Bronchial epithelial cell (primary cell): ENCODE results near the gene LILRA6. TPM values are rescaled to one million over a fixed set of nuclear protein-coding genes. Genes with fewer than 3 reads are reported as not detected.

ENCODE experiments used
- DNase-seq: peaks from one replicate; pipeline ENCODE4 v3.0.0-alpha.2; 2010; ENCODE audit warnings: low read depth
- FAIRE-seq: peaks from 2 replicates; lab custom pipeline; 2011; peaks lifted over from hg19 to GRCh38; lab: Jason Lieb, UNC
- H3K27me3 ChIP-seq: 2 replicates; pipeline ENCODE4 v1.5.1; 2011; ENCODE audit warnings: low read length; ENCODE audit not compliant: control insufficient read depth, insufficient read depth
- H3K36me3 ChIP-seq: 2 replicates; pipeline ENCODE4 v1.5.1; 2011; ENCODE audit warnings: low read length; ENCODE audit not compliant: control insufficient read depth, insufficient read depth
- H3K4me3 ChIP-seq: 2 replicates; pipeline ENCODE4 v1.5.1; 2011; ENCODE audit warnings: mild to moderate bottlenecking, low read depth, low read length, control low read depth
- total RNA-seq: library from RNA; depleted of rRNA; stranded (reverse); fragments of >200 nt; gene quantifications from 2 replicates; pipeline ENCODE4 v1.2.1, GENCODE V29; 2014
- TF ChIP-seq, protein P1 (sequence below): IDR thresholded peaks from 2 replicates; pipeline ENCODE4 v1.5.1; 2011; ENCODE audit warnings: mild to moderate bottlenecking, moderate library complexity, low read length, control low read depth, inconsistent platforms; ENCODE audit not compliant: insufficient read depth, severe bottlenecking

The LILRA6 gene
- total RNA-seq, 1 donor from 2014 or later = not detected

DNA sequence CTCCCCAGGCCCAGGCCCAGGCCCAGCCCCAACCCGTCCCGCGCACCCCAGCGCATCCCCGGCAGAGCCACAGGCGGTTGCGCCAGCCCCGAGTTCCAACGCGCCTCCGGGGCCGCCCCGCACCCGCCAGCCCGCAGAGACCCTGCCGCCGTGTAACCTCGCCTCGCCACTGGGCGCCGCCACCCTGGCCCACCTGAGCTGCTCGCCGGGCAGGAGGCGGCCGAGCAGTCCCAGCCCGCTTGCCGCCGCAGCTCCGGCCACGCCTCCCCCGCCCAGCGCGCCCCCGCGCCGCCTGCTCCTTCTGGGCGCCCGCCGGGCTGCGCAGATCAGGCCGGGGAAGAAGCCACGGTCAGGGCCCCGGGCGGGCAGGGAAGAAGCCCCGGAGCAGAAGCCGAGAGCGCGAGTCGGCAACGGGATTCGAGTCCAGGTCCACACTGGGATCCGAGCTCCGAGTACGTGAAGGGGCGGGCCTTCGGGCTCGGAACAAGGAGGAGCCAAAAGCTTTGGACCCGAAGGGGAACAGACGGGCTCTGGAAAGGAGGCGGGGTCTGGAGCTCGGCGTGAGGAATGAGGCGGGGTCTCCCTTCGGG is 53.4 kb downstream of the LILRA6 start, which contains the start of gene MBOAT7:
Gene MBOAT7 (minus strand): TSS at position 436 of the 590 bp plus-strand sequence. CDS start 1,072 bp downstream, outside the sequence.
- DNase-seq (peak; percentile 47), FAIRE-seq (no peak)
- TF ChIP-seq, protein P1, sequence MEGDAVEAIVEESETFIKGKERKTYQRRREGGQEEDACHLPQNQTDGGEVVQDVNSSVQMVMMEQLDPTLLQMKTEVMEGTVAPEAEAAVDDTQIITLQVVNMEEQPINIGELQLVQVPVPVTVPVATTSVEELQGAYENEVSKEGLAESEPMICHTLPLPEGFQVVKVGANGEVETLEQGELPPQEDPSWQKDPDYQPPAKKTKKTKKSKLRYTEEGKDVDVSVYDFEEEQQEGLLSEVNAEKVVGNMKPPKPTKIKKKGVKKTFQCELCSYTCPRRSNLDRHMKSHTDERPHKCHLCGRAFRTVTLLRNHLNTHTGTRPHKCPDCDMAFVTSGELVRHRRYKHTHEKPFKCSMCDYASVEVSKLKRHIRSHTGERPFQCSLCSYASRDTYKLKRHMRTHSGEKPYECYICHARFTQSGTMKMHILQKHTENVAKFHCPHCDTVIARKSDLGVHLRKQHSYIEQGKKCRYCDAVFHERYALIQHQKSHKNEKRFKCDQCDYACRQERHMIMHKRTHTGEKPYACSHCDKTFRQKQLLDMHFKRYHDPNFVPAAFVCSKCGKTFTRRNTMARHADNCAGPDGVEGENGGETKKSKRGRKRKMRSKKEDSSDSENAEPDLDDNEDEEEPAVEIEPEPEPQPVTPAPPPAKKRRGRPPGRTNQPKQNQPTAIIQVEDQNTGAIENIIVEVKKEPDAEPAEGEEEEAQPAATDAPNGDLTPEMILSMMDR = peak; percentile 25
- H3K36me3 ChIP-seq = peaks cover 10% of the 10 kb centered on the region
- no peaks in the 10 kb centered on the region for H3K27me3 ChIP-seq
- peak within 1 kb of the TSS; percentile 82 for H3K4me3 ChIP-seq

DNA sequence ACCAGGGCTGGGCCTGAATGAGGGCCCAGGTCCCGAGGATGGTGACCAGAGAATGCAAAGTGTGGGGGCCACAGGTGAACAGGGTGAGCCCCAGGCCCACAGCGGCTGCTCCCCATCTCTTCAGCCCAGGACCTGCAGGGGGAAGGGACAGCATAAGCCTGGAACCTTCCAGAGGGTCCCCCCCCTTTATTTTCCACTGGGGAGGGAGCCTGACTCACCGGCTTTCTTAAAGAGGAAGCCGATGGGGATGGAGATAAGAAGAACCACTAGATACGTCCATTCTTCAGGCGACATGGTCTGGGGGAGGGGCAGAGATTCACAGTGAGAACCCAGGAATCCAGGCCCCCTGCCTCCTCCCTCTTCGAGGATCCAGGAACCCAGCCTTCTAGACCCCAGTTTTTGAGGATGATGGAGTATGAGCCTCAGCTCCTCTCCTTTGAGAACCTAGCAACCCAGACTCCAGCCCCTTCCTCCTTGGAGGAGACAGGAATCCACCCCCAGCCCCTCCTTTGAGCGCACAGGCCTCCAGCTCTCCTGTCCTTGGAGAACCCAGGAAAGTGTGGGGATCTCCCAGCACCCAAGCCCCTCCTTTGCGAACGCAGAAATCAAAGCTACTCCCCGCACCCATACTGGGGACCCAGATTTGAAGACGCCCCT is 54.2 kb downstream of the LILRA6 start:
- H3K27me3 ChIP-seq = no peaks in the 10 kb centered on the region
- peak overlapping the region; percentile 82 for H3K4me3 ChIP-seq
- H3K36me3 ChIP-seq = peaks cover 11% of the 10 kb centered on the region
- DNase-seq (no peak), FAIRE-seq (no peak)
- TF ChIP-seq, protein P1 = no peak

DNA sequence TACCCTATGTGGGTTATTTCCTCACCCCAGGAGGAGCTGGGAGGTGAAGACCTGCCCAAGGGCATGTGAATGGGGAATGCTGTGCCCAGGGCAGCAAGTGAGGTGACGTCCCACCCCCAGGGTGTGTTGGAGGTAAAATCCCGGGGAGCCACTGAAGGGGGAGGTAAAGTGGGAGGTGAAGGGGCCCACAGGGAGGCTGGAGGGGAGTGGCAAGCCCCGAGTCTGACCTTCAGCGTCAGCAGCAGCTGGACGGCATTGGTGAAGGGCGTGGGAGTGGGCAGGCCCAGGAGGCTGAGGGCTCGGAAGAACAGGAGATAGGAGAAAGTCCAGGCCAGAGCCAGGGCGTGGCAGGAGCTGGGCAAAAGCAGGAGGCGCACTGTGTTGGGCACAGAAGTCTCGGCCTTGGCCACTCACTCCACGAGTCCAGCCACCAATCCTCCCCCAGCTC is 55.6 kb downstream of the LILRA6 start:
- DNase-seq (no peak), FAIRE-seq (no peak)
- TF ChIP-seq, protein P1 = no peak
- no peak overlapping the region for H3K4me3 ChIP-seq
- H3K36me3 ChIP-seq = peaks cover 14% of the 10 kb centered on the region
- no peaks in the 10 kb centered on the region for H3K27me3 ChIP-seq

Other genes starting within 250 kb of the LILRA6 start
- gene VSTM1, start 178.9 kb downstream of the LILRA6 start, total RNA-seq = not detected in 2 replicates
- gene TARM1, start 161.4 kb downstream of the LILRA6 start, total RNA-seq = not detected in 2 replicates
- gene OSCAR, start 142.0 kb downstream of the LILRA6 start, total RNA-seq = 0.64 and 0.79 TPM in 2 replicates
- 6.1 and 16.0 TPM in 2 replicates for gene NDUFA3, start 139.9 kb downstream of the LILRA6 start, total RNA-seq
- gene TFPT, start 127.1 kb downstream of the LILRA6 start, total RNA-seq = 6.1 and 11.3 TPM in 2 replicates
- 37.8 and 47.1 TPM in 2 replicates for gene PRPF31, start 127.0 kb downstream of the LILRA6 start, total RNA-seq
- gene CNOT3, start 105.0 kb downstream of the LILRA6 start, total RNA-seq = 6.1 and 11.4 TPM in 2 replicates
- gene LENG1, start 83.1 kb downstream of the LILRA6 start, total RNA-seq = 9.7 and 13.4 TPM in 2 replicates
- 23.2 and 25.0 TPM in 2 replicates for gene TMC4, start 69.6 kb downstream of the LILRA6 start, total RNA-seq
- 6.8 and 10.6 TPM in 2 replicates for gene MBOAT7, start 53.2 kb downstream of the LILRA6 start, total RNA-seq
- 47.9 and 50.2 TPM in 2 replicates for gene TSEN34, start 51.5 kb downstream of the LILRA6 start, total RNA-seq
- gene RPS9, start 41.9 kb downstream of the LILRA6 start, total RNA-seq = 2,761 and 3,132 TPM in 2 replicates
- not detected in 2 replicates for gene LILRB3, start 19.8 kb downstream of the LILRA6 start, total RNA-seq
- gene LILRB5, start 14.5 kb upstream of the LILRA6 start, total RNA-seq = not detected in 2 replicates
- gene LILRB2, start 38.3 kb upstream of the LILRA6 start, total RNA-seq = not detected in 2 replicates
- not detected in 2 replicates for gene LILRA5, start 70.4 kb upstream of the LILRA6 start, total RNA-seq
- not detected in 2 replicates for gene LILRA4, start 96.4 kb upstream of the LILRA6 start, total RNA-seq
- not detected in 2 replicates for gene LAIR1, start 122.1 kb upstream of the LILRA6 start, total RNA-seq
- 0.26 TPM in 1 of 2 replicates, not detected in the other for gene TTYH1, start 172.7 kb upstream of the LILRA6 start, total RNA-seq
- 26.3 and 37.8 TPM in 2 replicates for gene LENG8, start 206.4 kb upstream of the LILRA6 start, total RNA-seq
- gene LENG9, start 221.0 kb upstream of the LILRA6 start, total RNA-seq = 6.5 and 15.0 TPM in 2 replicates
- 18.2 and 20.4 TPM in 2 replicates for gene CDC42EP5, start 230.5 kb upstream of the LILRA6 start, total RNA-seq